ENCODE measurements around the gene MTIF2.
"Not testable (repeated sequence)": the region's sequence is repeated elsewhere in the genome, so short reads cannot be mapped to it uniquely, and the experiment has no call there.

GRCh38 chr2:55274346-55274745 lies 5.3 kb upstream of the MTIF2 start:
- not testable (repeated sequence) for TF ChIP-seq CTCF (IDR thresholded peaks at IDR 0.05); SIN3A (IDR thresholded peaks at IDR 0.05; ENCODE audit: borderline replicate concordance, insufficient read depth, low read depth, low read length)
